Keratinocyte (primary cell): Measurements from ENCODE around the gene CWF19L1. TPM values are rescaled to one million over a fixed set of nuclear protein-coding genes. Genes with fewer than 3 reads are reported as not detected.

Experiments
- DNase-seq: peaks from one replicate; pipeline ENCODE4 v3.0.0-alpha.2; 2011; ENCODE audit warnings: low read depth, missing footprints, low spot score
- FAIRE-seq: peaks from 2 replicates; lab custom pipeline; 2011; peaks lifted over from hg19 to GRCh38; lab: Jason Lieb, UNC
- H2AFZ ChIP-seq: 2 replicates; pipeline ENCODE4 v1.6.0; 2012; ENCODE audit warnings: low read length, control low read depth, inconsistent platforms; ENCODE audit not compliant: control insufficient read depth
- H3K27ac ChIP-seq: 2 replicates; pipeline ENCODE4 v1.5.1; 2011; ENCODE audit warnings: low read length; ENCODE audit not compliant: control insufficient read depth, insufficient read depth
- H3K27me3 ChIP-seq: 3 replicates; pipeline ENCODE4 v1.6.0; 2011; ENCODE audit warnings: low read length; ENCODE audit not compliant: control insufficient read depth, insufficient read depth; ENCODE audit errors: extremely low read depth
- H3K36me3 ChIP-seq, 2 experiments: 2 replicates in 1 of 2; 3 replicates in 1 of 2; pipeline ENCODE4 v1.5.1; 2011; ENCODE audit warnings: low read length in 2 of 2, mild to moderate bottlenecking in 1 of 2; ENCODE audit not compliant: control insufficient read depth in 2 of 2, insufficient read depth in 2 of 2; ENCODE audit errors: extremely low read depth in 1 of 2
- H3K4me1 ChIP-seq: 3 replicates; pipeline ENCODE4 v1.5.1; 2011; ENCODE audit warnings: low read length; ENCODE audit not compliant: control insufficient read depth, insufficient read depth; ENCODE audit errors: extremely low read depth
- H3K4me2 ChIP-seq: 3 replicates; pipeline ENCODE4 v1.6.0; 2011; ENCODE audit warnings: low read depth, low read length; ENCODE audit not compliant: control insufficient read depth, insufficient read depth; ENCODE audit errors: extremely low read depth
- H3K4me3 ChIP-seq, 3 experiments: fragments of 200-600 bp in 1 of 3; sonication (generic) in 1 of 3; 2 replicates in 2 of 3; 3 replicates in 1 of 3; pipeline ENCODE4 v1.5.1; 2011 to 2016; ENCODE audit warnings: low read length in 3 of 3, mild to moderate bottlenecking in 3 of 3, control low read depth in 2 of 3, inconsistent platforms in 1 of 3, low read depth in 1 of 3, mixed read lengths in 1 of 3, mixed run types in 1 of 3, moderate library complexity in 1 of 3; ENCODE audit not compliant: control insufficient read depth in 2 of 3, insufficient read depth in 2 of 3; ENCODE audit errors: extremely low read depth in 1 of 3
- H3K79me2 ChIP-seq: 2 replicates; pipeline ENCODE4 v1.6.0; 2012; ENCODE audit warnings: low read length; ENCODE audit not compliant: control insufficient read depth, insufficient read depth
- H3K9ac ChIP-seq: 3 replicates; pipeline ENCODE4 v1.6.0; 2011; ENCODE audit warnings: low read length; ENCODE audit not compliant: control insufficient read depth, insufficient read depth; ENCODE audit errors: extremely low read depth
- H3K9me1 ChIP-seq: 3 replicates; pipeline ENCODE4 v1.6.0; 2011; ENCODE audit warnings: low read length; ENCODE audit not compliant: control insufficient read depth, insufficient read depth; ENCODE audit errors: extremely low read depth
- H3K9me3 ChIP-seq: 2 replicates; pipeline ENCODE4 v1.5.1; 2012; ENCODE audit warnings: low read depth, low read length; ENCODE audit not compliant: control insufficient read depth
- H4K20me1 ChIP-seq: 3 replicates; pipeline ENCODE4 v1.6.0; 2011; ENCODE audit warnings: low read length; ENCODE audit not compliant: control insufficient read depth, insufficient read depth; ENCODE audit errors: extremely low read depth
- CTCF ChIP-seq, 3 experiments: IDR thresholded peaks in 1 of 3; conservative IDR thresholded peaks in 1 of 3; optimal IDR thresholded peaks in 1 of 3; 2 replicates in 2 of 3; 3 replicates in 1 of 3; pipeline versions ENCODE3 to v1.5.1; 2011; ENCODE audit warnings: low read length in 3 of 3, mild to moderate bottlenecking in 3 of 3, moderate library complexity in 2 of 3, control low read depth in 1 of 3, inconsistent platforms in 1 of 3; ENCODE audit not compliant: insufficient read depth in 2 of 3; ENCODE audit errors: extremely low read depth in 1 of 3
- EZH2 ChIP-seq: IDR thresholded peaks from one replicate; pipeline ENCODE4 v1.6.1; 2012; ENCODE audit warnings: inconsistent platforms, mild to moderate bottlenecking, low read length, moderate library complexity
- dilution Hi-C: fragments of 300-500 bp; cut with MboI; formaldehyde crosslinking; loops from one replicate; pipeline ENCODE4 v1.7.0; 2020; ENCODE audit warnings: low sequenced_read_pairs; ENCODE audit not compliant: extremely low pct_ligation_motif_present
- polyA plus RNA-seq, 5 experiments: library from polyadenylated mRNA; depleted of rRNA in 3 of 5; stranded (reverse) in 3 of 5; stranded (forward) in 1 of 5; unstranded in 1 of 5; fragments of >200 nt; gene quantifications; 1 replicate in 1 of 5; 2 replicates in 3 of 5; 3 replicates in 1 of 5; pipeline versions ENCODE4 v1.2.1 to v1.2.3, GENCODE V29; 2011 to 2012; ENCODE audit warnings: missing spikeins in 2 of 5, low read depth in 1 of 5, low replicate concordance in 1 of 5

The CWF19L1 gene
- polyA plus RNA-seq, 1 donor (not counting 4 experiments of a cell fraction or from before 2014, with no cell fraction given): 20.2 TPM

GRCh38 chr10:100223879-100224278 is 43.6 kb downstream of the CWF19L1 start:
- Histone ChIP-seq H2AFZ (no peak overlapping the region), H3K4me1 (peaks cover 5% of the 10 kb centered on the region), H3K4me2 (no peak overlapping the region), H3K4me3 (no peak overlapping the region), H3K9ac (no peak overlapping the region), H3K79me2 (peaks cover 28% of the 10 kb centered on the region), H3K36me3 (peaks cover 13 to 15% of the 10 kb centered on the region in 2 experiments), H3K27me3 (no peaks in the 10 kb centered on the region), H3K9me3 (no peaks in the 10 kb centered on the region), H3K27ac (no peak overlapping the region), H3K9me1 (peaks cover 2% of the 10 kb centered on the region), H4K20me1 (no peaks in the 10 kb centered on the region)
- no peak for DNase-seq
- dilution Hi-C loops: no loop called here
- no peak for TF ChIP-seq EZH2
- no peak for TF ChIP-seq CTCF (optimal IDR thresholded peaks at IDR 0.05 in 1 of 3, IDR thresholded peaks at IDR 0.05 in 1 of 3, conservative IDR thresholded peaks at IDR 0.05 in 1 of 3; ENCODE audit: extremely low read depth in 1 of 3, insufficient read depth in 2 of 3, low read length in 3 of 3)
- FAIRE-seq: no peak

- Histone ChIP-seq H4K20me1 (no peaks in the 10 kb centered on the region), H3K9me1 (no peaks in the 10 kb centered on the region), H3K27ac (no peak overlapping the region), H3K4me3 (no peak overlapping the region), H3K9me3 (no peaks in the 10 kb centered on the region), H3K27me3 (no peaks in the 10 kb centered on the region), H3K36me3 (peaks cover 15 to 16% of the 10 kb centered on the region in 2 experiments), H3K79me2 (peaks cover 15% of the 10 kb centered on the region), H2AFZ (no peak overlapping the region), H3K4me1 (no peaks in the 10 kb centered on the region), H3K9ac (no peak overlapping the region), H3K4me2 (no peak overlapping the region)
- TF ChIP-seq CTCF (optimal IDR thresholded peaks at IDR 0.05 in 1 of 3, IDR thresholded peaks at IDR 0.05 in 1 of 3, conservative IDR thresholded peaks at IDR 0.05 in 1 of 3; ENCODE audit: extremely low read depth in 1 of 3, insufficient read depth in 2 of 3, low read length in 3 of 3) (no peak), EZH2 (no peak)
- DNase-seq (no peak), FAIRE-seq (no peak)
- dilution Hi-C loops: no loop called here
These were observed 44.9 kb downstream of the CWF19L1 start for GRCh38 chr10:100222529-100222928.
